ENCODE results near the gene PPIA. TPM values are rescaled to one million over a fixed set of nuclear protein-coding genes. Genes with fewer than 3 reads are reported as not detected.

The PPIA gene
- total RNA-seq, 2 donors from 2014 or later = 1,915 to 2,917 TPM

DNA sequence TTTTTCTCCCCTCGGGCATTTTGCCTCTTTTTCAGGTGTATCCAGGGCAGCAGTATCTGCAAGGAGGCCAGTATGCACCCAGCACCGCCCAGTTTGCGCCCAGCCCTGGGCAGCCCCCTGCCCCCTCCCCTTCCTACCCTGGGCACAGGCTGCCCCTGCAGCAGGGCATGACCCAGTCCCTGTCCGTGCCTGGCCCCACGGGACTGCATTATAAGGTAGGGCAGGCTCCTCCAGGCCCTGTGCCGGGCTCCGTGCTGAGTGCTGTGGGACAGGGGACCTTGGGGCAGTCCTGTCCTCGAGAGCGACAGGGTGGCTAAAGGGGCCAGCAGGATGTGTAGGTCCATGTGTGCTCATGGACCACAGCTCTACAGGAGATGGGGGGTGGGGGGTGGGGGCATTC lies 37.2 kb upstream of the PPIA start:
- no peak for ATAC-seq (replicated peaks)
- Mint-ChIP-seq H3K9me3 (no peaks in the 10 kb centered on the region), H3K36me3 (ENCODE audit: low read depth) (peaks cover 62% of the 10 kb centered on the region)

DNA sequence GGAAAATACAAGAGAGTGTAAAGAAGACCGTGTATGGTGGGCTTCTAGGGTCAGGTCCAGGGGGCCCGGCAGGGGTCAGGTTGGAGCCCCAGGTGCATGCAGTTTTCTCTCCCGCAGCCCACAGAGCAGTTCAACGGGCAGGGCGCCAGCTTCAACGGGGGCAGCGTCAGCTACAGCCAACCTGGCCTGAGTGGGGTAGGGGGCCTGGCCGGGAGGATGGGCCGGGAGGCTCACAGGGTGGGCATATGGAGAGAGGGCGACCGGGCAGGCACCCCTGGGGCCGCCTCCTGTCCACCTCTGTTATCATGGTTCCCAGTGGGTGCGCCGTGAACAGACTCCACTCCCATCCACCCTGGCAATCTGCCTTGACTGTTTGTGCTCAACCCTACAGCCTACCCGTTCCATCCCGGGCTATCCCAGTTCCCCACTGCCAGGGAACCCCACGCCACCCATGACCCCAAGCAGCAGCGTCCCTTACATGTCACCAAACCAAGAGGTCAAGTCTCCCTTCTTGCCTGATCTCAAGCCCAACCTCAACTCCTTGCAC lies 36.4 kb upstream of the PPIA start:
- Mint-ChIP-seq H3K36me3 (ENCODE audit: low read depth) (peaks cover 70% of the 10 kb centered on the region), H3K27me3 (no peaks in the 10 kb centered on the region), H3K4me3 (no peak overlapping the region), H3K27ac (no peak overlapping the region), H3K4me1 (no peaks in the 10 kb centered on the region), H3K9me3 (no peaks in the 10 kb centered on the region)
- ATAC-seq (replicated peaks) = no peak

More for the DNA sequence above, 37.2 kb upstream of the PPIA start:
- Mint-ChIP-seq H3K27me3 (no peaks in the 10 kb centered on the region), H3K4me1 (no peaks in the 10 kb centered on the region), H3K4me3 (no peak overlapping the region), H3K27ac (no peak overlapping the region)

- no peak for ATAC-seq (replicated peaks)
- Mint-ChIP-seq H3K4me3 (no peak overlapping the region), H3K9me3 (no peaks in the 10 kb centered on the region), H3K36me3 (ENCODE audit: low read depth) (peaks cover 78% of the 10 kb centered on the region), H3K27ac (no peak overlapping the region), H3K27me3 (no peaks in the 10 kb centered on the region), H3K4me1 (no peaks in the 10 kb centered on the region)
These were observed 35.0 kb upstream of the PPIA start for GRCh38 chr7:44761207-44762161.

DNA sequence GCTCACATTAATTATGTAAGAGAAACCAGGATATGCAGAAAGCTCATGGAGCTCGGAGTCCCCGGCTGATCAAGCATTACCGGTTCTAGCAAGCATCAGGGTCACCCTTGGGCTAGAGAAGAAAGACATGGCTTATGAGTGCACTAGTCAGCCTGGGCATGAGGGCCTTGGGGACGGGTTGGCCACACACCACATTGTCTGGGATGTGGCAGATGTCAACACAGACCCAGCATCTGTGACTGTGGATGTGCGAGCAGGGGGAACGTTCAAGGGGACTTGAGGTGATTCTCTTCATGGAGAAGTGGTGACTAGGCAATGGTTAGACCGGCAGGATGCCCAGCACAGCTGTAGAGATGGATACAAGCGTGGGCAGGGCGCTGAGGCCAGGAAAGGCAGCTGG lies 34.2 kb upstream of the PPIA start:
- Mint-ChIP-seq H3K27ac (no peak overlapping the region), H3K9me3 (no peaks in the 10 kb centered on the region), H3K27me3 (no peaks in the 10 kb centered on the region)

GRCh38 chr7:44762726-44763522 lies 33.6 kb upstream of the PPIA start:
- no peaks in the 10 kb centered on the region for H3K27me3 Mint-ChIP-seq
- no peak for ATAC-seq (replicated peaks)
- peaks cover 89% of the 10 kb centered on the region for H3K36me3 Mint-ChIP-seq (ENCODE audit: low read depth)
- H3K27ac Mint-ChIP-seq = no peak overlapping the region
- H3K4me3 Mint-ChIP-seq = no peak overlapping the region
- no peaks in the 10 kb centered on the region for H3K4me1 Mint-ChIP-seq
- H3K9me3 Mint-ChIP-seq = no peaks in the 10 kb centered on the region

More for the DNA sequence above, 34.2 kb upstream of the PPIA start:
- Mint-ChIP-seq H3K4me1 (no peaks in the 10 kb centered on the region), H3K4me3 (no peak overlapping the region), H3K36me3 (ENCODE audit: low read depth) (peaks cover 84% of the 10 kb centered on the region)
- no peak for ATAC-seq (replicated peaks)

DNA sequence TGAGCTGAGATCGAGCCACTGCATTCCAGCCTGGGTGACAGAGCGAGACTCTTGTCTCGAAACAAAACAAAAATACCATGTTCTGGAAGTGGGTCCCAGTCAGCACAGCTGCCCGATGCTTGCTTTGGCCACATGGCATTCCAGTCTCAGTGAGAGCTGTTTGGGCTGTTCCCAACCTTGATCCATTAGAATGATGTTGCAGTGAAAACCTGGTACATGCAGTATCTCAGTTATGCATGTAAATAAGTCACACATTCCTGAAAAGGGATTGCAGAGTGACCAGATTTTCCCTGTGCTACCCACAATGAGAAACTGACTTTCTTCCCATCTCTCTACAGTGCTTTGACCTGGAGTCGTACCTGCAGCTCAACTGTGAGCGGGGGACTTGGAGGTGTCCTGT lies 32.4 kb upstream of the PPIA start:
- no peaks in the 10 kb centered on the region for H3K9me3 Mint-ChIP-seq
- no peak overlapping the region for H3K4me3 Mint-ChIP-seq
- no peak overlapping the region for H3K27ac Mint-ChIP-seq
- no peaks in the 10 kb centered on the region for H3K27me3 Mint-ChIP-seq
- ATAC-seq (replicated peaks) = no peak
- peaks cover 91% of the 10 kb centered on the region for H3K36me3 Mint-ChIP-seq (ENCODE audit: low read depth)
- H3K4me1 Mint-ChIP-seq = no peaks in the 10 kb centered on the region

DNA sequence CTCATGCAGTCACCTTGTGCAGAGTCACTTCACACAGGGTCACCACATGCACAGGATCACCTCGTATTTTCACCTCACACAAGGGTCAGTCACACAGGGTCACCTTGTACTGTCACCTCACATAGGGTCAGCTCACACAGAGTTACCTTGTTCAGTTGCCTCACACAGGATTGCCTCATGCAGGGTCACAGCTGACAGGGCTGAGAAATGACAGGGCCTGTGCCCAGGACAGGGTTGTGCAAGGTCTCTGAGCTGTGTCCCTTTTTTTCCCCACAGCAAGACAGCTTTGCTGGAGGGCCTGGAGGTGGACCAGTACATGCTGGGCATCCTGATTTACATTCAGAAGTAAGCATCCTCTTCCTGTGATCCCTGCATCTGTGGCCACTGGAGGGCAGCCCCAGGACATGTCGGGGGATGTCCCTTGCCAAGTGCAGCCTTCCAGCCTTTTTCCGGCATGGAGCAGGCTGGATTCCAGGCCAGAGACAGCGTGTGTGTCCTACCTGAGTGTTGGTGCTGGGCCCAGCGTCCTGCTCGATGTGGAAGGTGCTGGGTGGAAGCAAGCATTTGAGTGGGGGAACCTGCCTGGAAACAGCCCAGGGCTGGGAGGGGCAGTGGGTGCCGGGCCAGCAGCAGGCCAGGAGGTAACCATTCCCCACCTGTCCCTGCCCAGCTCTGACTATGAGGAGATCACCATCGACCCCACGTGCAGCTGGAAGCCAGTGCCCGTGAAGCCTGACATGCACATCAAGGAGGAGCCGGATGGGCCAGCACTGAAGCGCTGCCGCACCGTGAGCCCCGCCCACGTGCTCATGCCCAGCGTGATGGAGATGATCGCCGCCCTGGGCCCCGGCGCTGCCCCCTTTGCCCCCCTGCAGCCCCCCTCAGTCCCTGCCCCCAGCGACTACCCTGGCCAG lies 31.6 kb upstream of the PPIA start:
- Mint-ChIP-seq H3K4me3 (no peak overlapping the region), H3K4me1 (peaks cover 6% of the 10 kb centered on the region), H3K36me3 (ENCODE audit: low read depth) (peaks cover 88% of the 10 kb centered on the region), H3K9me3 (no peaks in the 10 kb centered on the region), H3K27ac (no peak overlapping the region), H3K27me3 (no peaks in the 10 kb centered on the region)
- ATAC-seq (replicated peaks) = no peak

- Mint-ChIP-seq H3K27ac (no peak overlapping the region), H3K4me1 (peaks cover 10% of the 10 kb centered on the region), H3K27me3 (no peaks in the 10 kb centered on the region), H3K4me3 (no peak overlapping the region), H3K9me3 (no peaks in the 10 kb centered on the region), H3K36me3 (ENCODE audit: low read depth) (peaks cover 83% of the 10 kb centered on the region)
- no peak for ATAC-seq (replicated peaks)
These were observed 30.7 kb upstream of the PPIA start for GRCh38 chr7:44765579-44766415.

- Mint-ChIP-seq H3K36me3 (ENCODE audit: low read depth) (peaks cover 81% of the 10 kb centered on the region), H3K4me1 (peaks cover 13% of the 10 kb centered on the region), H3K9me3 (no peaks in the 10 kb centered on the region), H3K4me3 (no peak overlapping the region), H3K27ac (no peak overlapping the region), H3K27me3 (no peaks in the 10 kb centered on the region)
- ATAC-seq (replicated peaks) = no peak
These were observed 30.1 kb upstream of the PPIA start for GRCh38 chr7:44766416-44766801.

- Mint-ChIP-seq H3K4me1 (peaks cover 15% of the 10 kb centered on the region), H3K9me3 (no peaks in the 10 kb centered on the region), H3K36me3 (ENCODE audit: low read depth) (peaks cover 72% of the 10 kb centered on the region), H3K4me3 (peak overlapping the region; percentile 7), H3K27me3 (no peaks in the 10 kb centered on the region), H3K27ac (peak overlapping the region; percentile 81)
- ATAC-seq (replicated peaks) = no peak
These were observed 29.2 kb upstream of the PPIA start for GRCh38 chr7:44767134-44767911.

DNA sequence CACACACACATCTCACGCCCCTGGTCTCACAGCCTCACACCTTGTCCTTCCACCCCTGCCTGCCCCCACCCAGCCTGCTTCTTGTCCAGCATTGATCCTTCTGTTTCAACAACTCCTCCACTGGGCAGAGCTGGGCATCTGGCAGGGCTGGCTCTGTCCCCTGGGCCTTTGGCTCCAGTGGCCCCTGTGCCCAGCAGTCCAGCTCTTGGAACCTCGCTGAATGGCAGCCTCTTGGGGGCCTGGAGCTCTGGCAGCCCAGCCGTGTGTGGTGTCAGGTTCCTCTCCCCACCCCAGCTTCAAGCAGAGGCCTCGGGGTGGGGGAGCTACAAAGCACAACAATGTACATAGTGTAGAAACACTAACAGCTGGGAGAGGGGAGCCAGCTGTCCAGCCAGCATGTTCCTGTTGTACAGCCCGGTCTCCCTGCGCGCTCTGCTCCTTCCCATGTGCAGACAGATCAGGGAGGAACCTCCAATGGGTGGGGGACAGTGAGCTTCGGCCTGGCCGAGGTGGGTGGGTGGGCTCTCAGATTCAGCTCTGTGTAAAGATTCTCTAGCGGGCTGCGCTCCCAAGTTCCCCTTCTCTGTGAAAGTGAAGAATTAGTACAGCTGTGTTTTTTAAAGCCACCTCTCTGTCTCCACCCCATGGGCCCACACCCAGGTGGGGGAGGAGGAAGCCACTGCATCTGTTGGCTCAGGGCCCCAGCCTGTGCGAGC lies 28.4 kb upstream of the PPIA start:
- Mint-ChIP-seq H3K4me3 (peak overlapping the region; percentile 7), H3K4me1 (peaks cover 15% of the 10 kb centered on the region), H3K27ac (peak overlapping the region; percentile 81), H3K9me3 (no peaks in the 10 kb centered on the region), H3K27me3 (no peaks in the 10 kb centered on the region), H3K36me3 (ENCODE audit: low read depth) (peaks cover 65% of the 10 kb centered on the region)
- ATAC-seq (replicated peaks) = peak; percentile 34

- Mint-ChIP-seq H3K4me1 (peaks cover 15% of the 10 kb centered on the region), H3K4me3 (no peak overlapping the region), H3K36me3 (ENCODE audit: low read depth) (peaks cover 58% of the 10 kb centered on the region), H3K27me3 (no peaks in the 10 kb centered on the region), H3K27ac (peak overlapping the region; percentile 81), H3K9me3 (no peaks in the 10 kb centered on the region)
- no peak for ATAC-seq (replicated peaks)
These were observed 27.7 kb upstream of the PPIA start for GRCh38 chr7:44768628-44769371.

All from activated T-helper 17 cell treated with anti-CD3 and anti-CD28 coated beads, Interleukin-2, amount 50 U/mL, for 72 hours (primary cell).